Activated T-helper 2 cell treated with anti-CD3 and anti-CD28 coated beads, Interferon-gamma antibody, Interleukin-2, Interleukin-4, amounts not matched to agents 10 μg/mL and 5 μg/mL and 100 μg/mL, durations not matched to agents 14 hours and 24 hours and 36 hours (primary cell): ENCODE results near the gene SWSAP1. TPM values are rescaled to one million over a fixed set of nuclear protein-coding genes. Genes with fewer than 3 reads are reported as not detected.
"Not testable (repeated sequence)": the region's sequence is repeated elsewhere in the genome, so short reads cannot be mapped to it uniquely, and the experiment has no call there.

Experiments
- DNase-seq: peaks from one replicate; pipeline ENCODE4 v3.0.0; 2021; ENCODE audit warnings: low spot score
- H3K27ac Mint-ChIP-seq: one replicate; pipeline ENCODE4 v1.8.0; 2021; ENCODE audit warnings: mixed read lengths
- H3K27me3 Mint-ChIP-seq: one replicate; pipeline ENCODE4 v1.8.0; 2021; ENCODE audit warnings: low read depth, mixed read lengths
- H3K36me3 Mint-ChIP-seq: one replicate; pipeline ENCODE4 v1.8.0; 2021; ENCODE audit warnings: low read depth, mixed read lengths
- H3K4me1 Mint-ChIP-seq: one replicate; pipeline ENCODE4 v1.8.0; 2021; ENCODE audit warnings: low read depth, mixed read lengths
- H3K4me3 Mint-ChIP-seq: one replicate; pipeline ENCODE4 v1.8.0; 2021; ENCODE audit warnings: low read depth, mild to moderate bottlenecking, moderate library complexity, mixed read lengths
- H3K9me3 Mint-ChIP-seq: one replicate; pipeline ENCODE4 v1.8.0; 2021; ENCODE audit warnings: mixed read lengths
- intact Hi-C: fragments of 100-400 bp; cut with micrococcal nuclease; formaldehyde crosslinking; loops from one replicate; pipeline ENCODE4 v1.15.1; 2023
- total RNA-seq: library from RNA; stranded (reverse); gene quantifications from 2 replicates; pipeline ENCODE4 v1.2.3, GENCODE V29; 2022

The SWSAP1 gene
- total RNA-seq, 1 donor from 2014 or later, result 2.6 TPM

GRCh38 chr19:11373885-11374432, 507 bp upstream of the SWSAP1 start:
- H3K27ac Mint-ChIP-seq, result no peak overlapping the region
- no peak for DNase-seq
- no peaks in the 10 kb centered on the region for H3K27me3 Mint-ChIP-seq
- intact Hi-C loops, result loop anchor here (1.0 to 10.0 kb wide), 4 partner anchors 19 to 79 kb away; partner anchors contain the start of genes CCDC159, ODAD3, PLPPR2 and PRKCSH
- no peak overlapping the region for H3K4me3 Mint-ChIP-seq
- H3K9me3 Mint-ChIP-seq, result no peaks in the 10 kb centered on the region
- H3K36me3 Mint-ChIP-seq, result peaks cover 29% of the 10 kb centered on the region
- peaks cover 27% of the 10 kb centered on the region for H3K4me1 Mint-ChIP-seq

- peak; percentile 80 for DNase-seq
- Mint-ChIP-seq H3K36me3 (peaks cover 27% of the 10 kb centered on the region), H3K27me3 (no peaks in the 10 kb centered on the region), H3K4me1 (peaks cover 33% of the 10 kb centered on the region), H3K27ac (no peak overlapping the region), H3K9me3 (no peaks in the 10 kb centered on the region), H3K4me3 (no peak overlapping the region)
- intact Hi-C loops, result loop anchor here (2.0 to 10.0 kb wide), 2 partner anchors 29 to 81 kb away; partner anchors contain the start of genes CCDC159, TMEM205 and TSPAN16
Observed at GRCh38 chr19:11375143-11375948, 880 bp downstream of the SWSAP1 start.

GRCh38 chr19:11377237-11377636, 2.8 kb downstream of the SWSAP1 start:
- H3K9me3 Mint-ChIP-seq, result no peaks in the 10 kb centered on the region
- peaks cover 27% of the 10 kb centered on the region for H3K36me3 Mint-ChIP-seq
- intact Hi-C loops, result loop anchor here (10.0 kb wide), 1 partner anchor 82 kb away; the partner anchor contains the start of gene TSPAN16
- peak overlapping the region; percentile 73 for H3K4me3 Mint-ChIP-seq
- DNase-seq, result peak; percentile 36
- H3K27me3 Mint-ChIP-seq, result no peaks in the 10 kb centered on the region
- H3K4me1 Mint-ChIP-seq, result peaks cover 43% of the 10 kb centered on the region
- peak overlapping the region; percentile 95 for H3K27ac Mint-ChIP-seq

- no peak overlapping the region for H3K27ac Mint-ChIP-seq
- no peak for DNase-seq
- peaks cover 27% of the 10 kb centered on the region for H3K36me3 Mint-ChIP-seq
- no peak overlapping the region for H3K4me3 Mint-ChIP-seq
- peaks cover 45% of the 10 kb centered on the region for H3K4me1 Mint-ChIP-seq
- peaks cover 2% of the 10 kb centered on the region for H3K27me3 Mint-ChIP-seq
- no peaks in the 10 kb centered on the region for H3K9me3 Mint-ChIP-seq
- intact Hi-C loops, result loop anchor here (10.0 kb wide), 1 partner anchor 83 kb away; the partner anchor contains the start of gene TSPAN16
Observed at GRCh38 chr19:11377756-11378155, 3.3 kb downstream of the SWSAP1 start.

- Mint-ChIP-seq H3K4me3 (peak overlapping the region; percentile 60), H3K9me3 (no peaks in the 10 kb centered on the region), H3K36me3 (peaks cover 27% of the 10 kb centered on the region), H3K4me1 (peaks cover 42% of the 10 kb centered on the region), H3K27ac (peak overlapping the region; percentile 76), H3K27me3 (peaks cover 5% of the 10 kb centered on the region)
- intact Hi-C loops, result loop anchor here (10.0 kb wide), 1 partner anchor 84 kb away; the partner anchor contains the start of gene TSPAN16
- DNase-seq, result no peak
Observed at GRCh38 chr19:11378319-11379189, 4.1 kb downstream of the SWSAP1 start.

- Mint-ChIP-seq H3K4me3 (peak overlapping the region; percentile 99), H3K4me1 (peaks cover 42% of the 10 kb centered on the region), H3K27ac (peak overlapping the region; percentile 100), H3K36me3 (peaks cover 27% of the 10 kb centered on the region)
- H3K9me3 Mint-ChIP-seq, DNase-seq, H3K27me3 Mint-ChIP-seq: not testable (repeated sequence)
- intact Hi-C loops, result loop anchor here (10.0 kb wide), 1 partner anchor 85 kb away; the partner anchor contains the start of gene TSPAN16
Observed at GRCh38 chr19:11379269-11379845, 4.9 kb downstream of the SWSAP1 start.

- H3K4me3 Mint-ChIP-seq, result peak overlapping the region; percentile 99
- H3K4me1 Mint-ChIP-seq, result peaks cover 42% of the 10 kb centered on the region
- H3K9me3 Mint-ChIP-seq, result no peaks in the 10 kb centered on the region
- H3K27ac Mint-ChIP-seq, result peak overlapping the region; percentile 100
- DNase-seq, result no peak
- peaks cover 11% of the 10 kb centered on the region for H3K27me3 Mint-ChIP-seq
- intact Hi-C loops, result loop anchor here (5.0 to 10.0 kb wide), 4 partner anchors 42 to 223 kb away; partner anchors contain the start of genes SPC24 and TSPAN16
- peaks cover 27% of the 10 kb centered on the region for H3K36me3 Mint-ChIP-seq
Observed at GRCh38 chr19:11379857-11380350, 5.4 kb downstream of the SWSAP1 start.

- H3K4me3 Mint-ChIP-seq, result peak overlapping the region; percentile 99
- H3K36me3 Mint-ChIP-seq, result peaks cover 23% of the 10 kb centered on the region
- intact Hi-C loops, result loop anchor here (1.0 to 5.0 kb wide), 5 partner anchors 41 to 224 kb away; partner anchors contain the start of genes ODAD3, PRKCSH and SPC24
- DNase-seq, result peak; percentile 97
- H3K9me3 Mint-ChIP-seq, result no peaks in the 10 kb centered on the region
- peaks cover 38% of the 10 kb centered on the region for H3K4me1 Mint-ChIP-seq
- H3K27me3 Mint-ChIP-seq, result peaks cover 12% of the 10 kb centered on the region
- H3K27ac Mint-ChIP-seq, result peak overlapping the region; percentile 100
Observed at GRCh38 chr19:11380653-11381537, 6.4 kb downstream of the SWSAP1 start.

GRCh38 chr19:11382898-11383705, 8.6 kb downstream of the SWSAP1 start:
- H3K4me3 Mint-ChIP-seq, result peak overlapping the region; percentile 74
- H3K27me3 Mint-ChIP-seq, result peaks cover 12% of the 10 kb centered on the region
- H3K4me1 Mint-ChIP-seq, result peaks cover 28% of the 10 kb centered on the region
- DNase-seq, result peak; percentile 40
- H3K9me3 Mint-ChIP-seq, result no peaks in the 10 kb centered on the region
- peak overlapping the region; percentile 76 for H3K27ac Mint-ChIP-seq
- intact Hi-C loops, result loop anchor here (5.0 kb wide), 3 partner anchors 39 to 226 kb away; partner anchors contain the start of gene SPC24
- H3K36me3 Mint-ChIP-seq, result peaks cover 9% of the 10 kb centered on the region

GRCh38 chr19:11383706-11384048, 9.2 kb downstream of the SWSAP1 start:
- peaks cover 5% of the 10 kb centered on the region for H3K36me3 Mint-ChIP-seq
- no peak for DNase-seq
- no peak overlapping the region for H3K4me3 Mint-ChIP-seq
- no peak overlapping the region for H3K27ac Mint-ChIP-seq
- intact Hi-C loops, result loop anchor here (5.0 kb wide), 3 partner anchors 39 to 226 kb away; partner anchors contain the start of gene SPC24
- peaks cover 24% of the 10 kb centered on the region for H3K4me1 Mint-ChIP-seq
- no peaks in the 10 kb centered on the region for H3K9me3 Mint-ChIP-seq
- peaks cover 12% of the 10 kb centered on the region for H3K27me3 Mint-ChIP-seq
